NB4 (cell line): ENCODE results near the gene LILRB5.

Experiments used
- MYC ChIP-seq: IDR thresholded peaks from 2 replicates; pipeline ENCODE4 v1.6.1; 2011; ENCODE audit warnings: low read depth, low read length
- POLR2A ChIP-seq: IDR thresholded peaks from 2 replicates; pipeline ENCODE4 v1.6.1; 2011; ENCODE audit warnings: mild to moderate bottlenecking; ENCODE audit not compliant: insufficient read length; ENCODE audit errors: extremely low read depth
- TF ChIP-seq, protein P1 (sequence below): IDR thresholded peaks from one replicate; pipeline ENCODE4 v1.5.1; 2012; ENCODE audit warnings: low read depth, low read length
- TF ChIP-seq, protein P2 (sequence below): IDR thresholded peaks from 2 replicates; pipeline ENCODE4 v1.6.1; 2011; ENCODE audit warnings: low read depth, low read length

DNA sequence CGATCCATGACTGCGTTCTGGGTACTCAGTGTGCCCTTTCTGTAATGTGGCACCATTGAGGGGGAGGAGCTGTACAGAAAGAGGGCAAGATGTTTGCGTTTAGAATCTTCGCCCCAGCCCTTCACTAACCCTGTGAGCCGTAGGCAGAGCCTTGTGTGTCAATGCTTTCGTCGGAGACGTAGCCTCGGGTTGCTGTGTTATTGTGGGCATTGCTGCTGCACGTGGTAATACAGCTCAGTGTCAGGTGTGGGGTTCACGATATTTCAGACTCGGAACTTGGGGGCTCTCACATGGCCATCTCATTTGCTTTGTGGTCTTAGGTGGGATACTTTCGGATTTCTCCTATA, 50.3 kb downstream of the LILRB5 start:
- TF ChIP-seq, protein P1, sequence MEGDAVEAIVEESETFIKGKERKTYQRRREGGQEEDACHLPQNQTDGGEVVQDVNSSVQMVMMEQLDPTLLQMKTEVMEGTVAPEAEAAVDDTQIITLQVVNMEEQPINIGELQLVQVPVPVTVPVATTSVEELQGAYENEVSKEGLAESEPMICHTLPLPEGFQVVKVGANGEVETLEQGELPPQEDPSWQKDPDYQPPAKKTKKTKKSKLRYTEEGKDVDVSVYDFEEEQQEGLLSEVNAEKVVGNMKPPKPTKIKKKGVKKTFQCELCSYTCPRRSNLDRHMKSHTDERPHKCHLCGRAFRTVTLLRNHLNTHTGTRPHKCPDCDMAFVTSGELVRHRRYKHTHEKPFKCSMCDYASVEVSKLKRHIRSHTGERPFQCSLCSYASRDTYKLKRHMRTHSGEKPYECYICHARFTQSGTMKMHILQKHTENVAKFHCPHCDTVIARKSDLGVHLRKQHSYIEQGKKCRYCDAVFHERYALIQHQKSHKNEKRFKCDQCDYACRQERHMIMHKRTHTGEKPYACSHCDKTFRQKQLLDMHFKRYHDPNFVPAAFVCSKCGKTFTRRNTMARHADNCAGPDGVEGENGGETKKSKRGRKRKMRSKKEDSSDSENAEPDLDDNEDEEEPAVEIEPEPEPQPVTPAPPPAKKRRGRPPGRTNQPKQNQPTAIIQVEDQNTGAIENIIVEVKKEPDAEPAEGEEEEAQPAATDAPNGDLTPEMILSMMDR = no peak
- TF ChIP-seq MYC (no peak), POLR2A (no peak)
- TF ChIP-seq, protein P2, sequence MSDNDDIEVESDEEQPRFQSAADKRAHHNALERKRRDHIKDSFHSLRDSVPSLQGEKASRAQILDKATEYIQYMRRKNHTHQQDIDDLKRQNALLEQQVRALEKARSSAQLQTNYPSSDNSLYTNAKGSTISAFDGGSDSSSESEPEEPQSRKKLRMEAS = no peak
